HG03521 (cell line): ENCODE data around the gene ATP8A1.

Source experiments
- ATAC-seq: cut with Tn5 transposase; IDR thresholded peaks from one replicate; pipeline ENCODE4 v1.9.1; 2021; ENCODE audit warnings: mild to moderate bottlenecking, moderate library complexity; ENCODE audit not compliant: unreplicated experiment

Gene ATP8A1

DNA sequence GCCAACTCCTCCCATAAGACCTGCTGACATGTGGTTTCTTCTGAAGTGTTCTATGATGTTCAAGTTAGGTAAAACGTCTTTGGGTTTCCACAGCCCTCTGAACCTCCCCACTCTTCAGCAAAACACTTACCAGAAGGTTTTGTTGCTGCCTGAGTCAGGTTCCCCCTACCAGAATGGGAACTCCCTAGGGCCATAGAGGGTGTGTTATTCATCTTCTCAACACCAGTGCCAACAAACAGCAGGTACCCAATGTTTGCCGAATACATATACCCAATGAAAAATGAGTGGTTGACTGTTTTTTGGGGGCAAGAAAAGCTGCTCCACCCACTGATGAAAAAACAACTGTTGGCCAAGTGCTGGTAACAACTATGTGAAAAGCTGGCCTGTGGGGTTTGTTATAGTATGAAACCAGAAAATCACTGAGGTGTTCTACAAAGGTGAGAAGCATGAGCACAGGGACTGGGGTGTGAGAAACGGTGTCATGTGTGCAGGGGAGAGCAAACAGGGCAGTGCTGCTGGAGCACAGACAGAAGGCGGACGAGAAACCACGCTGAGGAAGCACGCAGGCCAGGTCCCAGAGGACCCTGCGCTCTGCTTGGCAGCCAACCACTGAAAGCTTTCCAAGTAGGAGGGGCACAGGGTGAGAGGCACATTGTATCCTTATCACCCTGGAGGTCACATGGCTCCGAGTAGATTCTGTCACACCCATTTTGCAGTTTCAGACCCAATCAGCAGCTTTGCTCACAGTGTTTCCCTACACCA, 28.8 kb downstream of the ATP8A1 start:
- peak; percentile 94 for ATAC-seq

DNA sequence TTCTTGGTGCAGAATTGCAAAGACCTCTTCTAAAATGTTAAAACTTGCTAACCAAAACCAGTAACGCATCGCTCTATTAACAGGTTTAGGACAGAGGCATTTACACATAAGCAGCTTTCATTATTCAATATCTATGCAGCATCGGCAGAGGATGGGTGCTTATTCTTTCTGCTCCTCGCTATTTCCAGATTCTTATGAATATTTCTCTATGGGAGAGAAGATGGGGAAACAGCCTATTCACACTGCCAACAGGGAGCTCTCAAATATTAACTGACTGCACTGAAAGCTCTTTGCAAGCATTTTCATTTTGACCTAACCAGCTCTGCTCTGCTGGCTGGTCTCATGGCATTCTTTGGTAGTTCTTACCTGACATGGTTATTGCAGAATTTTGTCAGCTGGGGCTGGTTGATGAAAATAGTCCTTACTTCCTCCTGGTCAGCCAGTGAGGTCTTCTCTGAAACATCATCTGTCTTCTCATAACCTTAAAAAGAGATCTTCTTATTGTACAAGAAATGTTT, 30.2 kb downstream of the ATP8A1 start:
- ATAC-seq = no peak

DNA sequence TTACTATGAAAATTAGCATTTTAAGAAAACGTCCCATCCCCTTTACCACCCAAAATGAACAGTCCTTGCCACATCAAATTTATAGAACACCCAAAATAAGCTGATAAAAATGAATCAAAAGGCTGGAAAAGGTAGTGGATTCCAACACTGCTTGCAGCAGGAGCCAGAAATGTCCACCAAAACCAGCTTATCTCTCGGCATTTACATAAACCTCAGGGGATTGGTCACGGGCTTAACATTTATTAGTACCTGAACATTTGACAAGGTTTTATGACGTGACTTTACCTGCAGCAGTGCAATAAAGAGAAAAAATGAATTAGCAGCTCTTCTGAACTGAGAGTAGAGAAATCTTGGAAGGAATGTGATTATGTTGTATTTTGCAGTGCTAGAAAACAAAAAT, 31.6 kb downstream of the ATP8A1 start:
- no peak for ATAC-seq

GRCh38 chr4:42624551-42624950, 32.4 kb downstream of the ATP8A1 start:
- ATAC-seq = no peak

DNA sequence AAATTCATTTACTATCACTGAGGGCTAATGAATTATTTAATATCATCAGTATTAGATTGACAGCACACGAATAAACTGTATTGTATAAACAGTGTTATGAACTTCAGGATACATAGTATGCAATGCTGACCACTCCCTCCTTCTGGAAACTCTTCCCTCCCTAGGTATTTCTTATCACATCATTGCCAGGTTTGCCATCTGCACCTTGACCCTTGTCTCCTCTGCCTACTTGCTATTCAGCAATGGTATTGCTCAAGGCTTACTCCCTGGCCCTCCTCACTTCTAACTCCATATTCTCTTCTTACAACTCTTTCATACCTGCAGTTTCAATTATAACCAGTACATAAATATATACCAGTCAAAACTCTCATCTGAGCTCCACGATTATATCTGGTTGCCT, 38.9 kb downstream of the ATP8A1 start:
- ATAC-seq = no peak

GRCh38 chr4:42617030-42617429, 39.9 kb downstream of the ATP8A1 start:
- ATAC-seq = no peak

DNA sequence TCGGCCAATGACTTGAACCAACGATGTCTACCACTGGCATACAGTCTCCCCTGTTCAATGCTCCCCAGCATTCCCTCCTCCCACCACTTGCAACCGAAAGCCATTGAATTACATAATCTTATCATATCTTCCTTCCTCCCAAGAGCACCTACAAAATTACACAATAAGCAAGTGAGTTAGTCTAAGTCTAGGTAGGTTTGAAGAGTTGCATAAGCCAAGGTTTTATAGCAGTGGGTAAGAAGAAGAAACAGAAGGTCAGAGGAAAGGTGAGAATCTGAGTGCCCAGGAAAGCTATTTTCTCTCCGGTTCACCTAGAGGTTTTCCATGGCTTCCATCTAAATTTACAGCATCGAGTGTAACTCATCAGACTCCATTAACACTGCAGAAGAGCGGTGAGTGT, 40.3 kb downstream of the ATP8A1 start:
- ATAC-seq = no peak

DNA sequence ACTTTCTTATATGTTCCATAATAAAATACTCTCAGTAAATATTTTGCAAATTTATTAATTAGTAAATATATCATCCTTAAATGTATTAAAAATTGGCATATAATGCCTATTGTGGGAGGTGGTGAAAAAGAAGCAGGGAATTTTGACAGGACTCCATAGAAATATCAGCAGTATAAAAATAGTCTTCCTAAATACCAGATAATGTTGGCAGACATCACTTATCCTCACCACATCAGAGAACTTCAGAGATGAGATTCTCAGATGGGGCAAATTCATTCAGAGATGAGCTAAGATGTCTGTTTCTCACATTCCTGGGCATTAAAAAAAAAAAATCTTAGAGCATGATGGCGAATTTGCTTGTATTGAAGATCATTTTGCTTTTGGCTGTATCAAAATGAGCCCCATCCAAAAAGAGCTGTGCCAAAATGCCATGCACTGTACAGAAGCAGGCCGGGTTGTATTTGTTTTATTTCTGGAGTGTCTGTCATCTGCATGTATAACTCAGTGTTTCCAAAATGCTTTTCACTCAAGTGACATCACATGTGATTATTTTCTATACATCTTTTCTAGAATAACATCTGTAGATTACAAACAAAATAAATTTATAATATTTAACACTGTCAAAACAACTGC, 41.7 kb downstream of the ATP8A1 start:
- no peak for ATAC-seq

DNA sequence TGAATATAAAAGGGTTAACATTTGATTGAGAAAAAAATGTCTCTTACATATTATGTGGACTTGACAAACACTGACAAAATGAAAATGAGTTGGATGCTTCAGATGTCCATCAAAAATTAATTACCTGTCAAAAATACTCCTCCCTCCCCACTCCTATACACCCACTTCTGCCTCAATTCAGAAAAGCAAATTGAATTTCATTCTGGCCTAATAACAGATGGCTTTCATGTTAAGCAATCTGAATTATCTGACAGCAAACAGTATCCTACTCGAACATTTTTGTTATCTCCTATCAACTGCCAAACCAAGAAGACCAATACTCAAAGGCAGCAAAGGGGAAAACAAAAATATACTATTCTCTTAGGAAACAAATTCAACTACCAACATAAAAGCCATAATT, 44.0 kb downstream of the ATP8A1 start:
- no peak for ATAC-seq

DNA sequence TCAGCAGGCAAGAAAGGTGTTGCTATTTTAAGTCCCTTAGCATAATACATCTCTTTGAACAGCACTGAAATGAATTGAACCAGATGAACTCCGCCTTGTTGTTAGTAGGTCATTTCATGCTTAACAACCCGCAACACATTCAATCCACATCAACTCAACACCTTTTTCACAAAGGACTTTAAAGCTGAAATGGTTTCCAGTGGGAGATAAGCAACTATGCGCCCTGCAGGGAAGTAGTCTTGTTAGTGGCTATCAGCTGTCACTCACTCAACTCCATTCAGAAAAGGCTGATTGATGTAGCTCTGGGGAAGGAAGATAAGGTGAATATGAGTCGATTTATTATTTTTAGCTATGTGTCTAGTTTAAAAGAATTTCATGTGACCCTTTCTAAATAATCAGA, 46.0 kb downstream of the ATP8A1 start:
- no peak for ATAC-seq

- ATAC-seq = no peak
Measured at GRCh38 chr4:42609051-42609450, 47.9 kb downstream of the ATP8A1 start.

GRCh38 chr4:42608551-42608950, 48.4 kb downstream of the ATP8A1 start:
- no peak for ATAC-seq

DNA sequence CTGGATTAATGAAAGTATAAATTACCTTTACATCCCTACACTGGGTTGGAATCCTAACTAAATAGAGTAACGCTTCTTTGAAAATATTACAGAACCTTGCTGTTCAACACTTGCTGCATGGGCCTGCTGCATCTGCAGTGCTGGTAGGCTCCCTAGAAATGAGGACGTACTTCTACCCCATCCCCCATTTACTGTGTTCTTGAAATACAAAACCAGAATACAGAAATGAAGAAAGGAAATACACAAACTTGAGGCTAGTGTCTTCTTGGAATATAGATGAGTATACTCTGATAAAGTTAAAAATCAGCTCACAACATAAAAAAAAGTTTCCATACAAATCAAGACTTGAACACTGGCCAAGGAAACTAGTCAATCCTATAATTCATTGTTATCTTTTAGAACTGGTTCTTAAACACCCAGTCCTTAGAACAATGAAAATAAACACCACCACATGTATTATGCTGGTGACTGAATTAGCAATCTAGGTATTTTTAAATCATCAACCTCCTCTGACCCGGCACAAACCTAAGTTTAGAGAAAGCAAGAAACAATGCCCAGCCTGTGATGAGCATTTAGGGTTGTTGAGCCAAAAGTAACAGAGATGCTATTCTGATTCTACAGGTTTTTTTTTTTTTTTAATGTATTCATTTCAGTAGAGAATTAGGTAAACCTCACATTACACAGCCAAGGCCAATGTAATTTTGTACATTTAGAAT, 49.7 kb downstream of the ATP8A1 start:
- ATAC-seq = no peak

DNA sequence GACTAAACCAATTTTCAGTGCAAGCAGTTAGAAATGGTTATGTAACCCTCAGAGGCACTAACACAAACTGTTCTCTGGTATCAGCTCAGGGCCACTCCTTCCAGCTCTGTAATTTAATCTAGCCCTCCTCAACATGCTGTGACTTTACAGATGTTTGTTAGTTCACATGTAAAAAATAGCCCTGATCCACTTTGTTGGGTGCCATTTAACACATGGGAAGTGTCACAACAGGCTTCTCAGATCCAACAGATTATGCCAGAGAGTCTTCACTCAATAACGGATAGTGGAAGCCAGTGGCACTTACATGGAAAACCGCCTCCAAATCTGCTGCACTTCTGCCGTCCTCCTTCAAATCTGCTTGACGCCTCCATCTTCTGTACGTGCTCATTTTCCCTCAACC, 51.6 kb downstream of the ATP8A1 start:
- ATAC-seq = no peak

GRCh38 chr4:42603862-42604261, 53.0 kb downstream of the ATP8A1 start:
- no peak for ATAC-seq

GRCh38 chr4:42600578-42600977, 56.3 kb downstream of the ATP8A1 start:
- peak; percentile 62 for ATAC-seq

GRCh38 chr4:42596918-42597317, 60.0 kb downstream of the ATP8A1 start:
- ATAC-seq = peak; percentile 58

- ATAC-seq = no peak
Measured at GRCh38 chr4:42594888-42595287, 62.0 kb downstream of the ATP8A1 start.

- ATAC-seq = no peak
Measured at GRCh38 chr4:42588909-42589308, 68.0 kb downstream of the ATP8A1 start.

- no peak for ATAC-seq
Measured at GRCh38 chr4:42586775-42587174, 70.1 kb downstream of the ATP8A1 start.

DNA sequence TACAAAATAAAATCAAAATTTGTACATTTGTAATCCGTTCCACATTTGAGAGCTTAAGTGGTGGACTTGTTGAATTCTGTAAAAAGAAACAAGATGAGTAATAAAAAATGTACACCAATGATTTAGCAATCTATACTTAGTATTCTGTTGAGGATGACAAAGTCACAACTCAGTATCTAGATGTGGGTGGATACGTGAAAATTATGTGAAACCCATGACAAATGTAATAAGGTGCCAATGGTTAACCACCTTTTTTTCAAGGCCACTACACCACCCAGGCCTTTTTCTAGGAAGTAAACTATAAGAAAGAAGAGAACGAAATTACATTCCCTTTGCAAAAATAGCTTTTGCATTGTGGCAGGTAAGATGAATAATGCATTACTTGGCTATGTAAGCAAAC, 77.0 kb downstream of the ATP8A1 start:
- no peak for ATAC-seq

- no peak for ATAC-seq
Measured at GRCh38 chr4:42578187-42578586, 78.7 kb downstream of the ATP8A1 start.
